ENCODE measurements around the gene CD79A.
A peak's percentile ranks its signal among the peaks of the same experiment; 100 is the strongest.

The CD79A gene

DNA sequence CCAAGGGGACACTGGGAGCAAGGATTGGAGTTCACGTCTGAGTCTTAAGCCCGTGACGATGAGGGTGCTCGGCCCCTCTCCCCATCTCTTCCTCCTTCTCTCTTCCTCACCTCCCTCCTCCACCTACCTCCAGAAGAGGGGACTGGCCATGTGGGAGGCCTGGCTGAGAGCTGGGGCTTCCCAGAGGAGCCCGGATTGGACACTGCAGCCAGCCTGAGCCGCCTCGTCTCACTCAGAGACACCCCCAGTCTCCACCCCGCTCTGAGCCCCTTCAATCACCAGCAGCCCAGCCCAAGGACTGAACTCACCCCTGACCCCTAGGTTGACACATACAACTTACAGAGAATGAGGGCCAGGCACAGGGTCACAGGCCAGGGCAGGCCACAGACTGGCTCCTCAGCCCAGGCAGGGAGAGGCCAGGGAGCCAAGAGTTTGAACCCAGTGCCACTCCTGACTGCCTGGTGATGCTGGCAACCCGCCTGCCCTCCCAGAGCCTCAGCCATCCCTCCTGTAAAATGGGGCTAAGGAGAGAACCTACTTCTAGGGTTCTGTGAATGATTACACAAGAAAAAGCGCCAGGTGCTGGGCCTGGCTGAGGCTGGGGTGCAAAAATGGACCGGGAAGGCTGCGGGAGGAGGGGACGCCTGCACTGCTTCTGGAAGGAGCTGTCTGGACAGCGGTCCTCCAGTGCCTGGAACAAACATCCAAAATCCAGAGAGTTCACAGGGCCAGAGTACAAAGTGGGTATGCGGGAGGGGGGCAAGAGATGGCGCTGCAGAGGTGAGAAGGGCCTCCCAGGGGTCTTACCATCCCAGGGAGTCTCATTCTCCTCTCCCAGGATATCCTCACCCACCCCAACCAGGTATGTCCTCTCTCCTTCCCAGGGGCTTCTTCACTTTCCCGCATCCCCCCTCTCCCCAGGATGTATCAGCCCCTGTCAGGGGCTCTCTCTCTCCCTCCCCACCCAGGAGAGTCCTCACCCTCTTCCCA lies 1.1 kb downstream of the CD79A start:
- H3K9ac ChIP-seq = peak overlapping the region; percentile 60 to 100 (median 89)
- peak overlapping the region; percentile 63 to 99 (median 93) for H3K27ac ChIP-seq
- peak overlapping the region; percentile 23 to 79 (median 74); a peak in 19 of 20 replicates for H3K4me3 ChIP-seq
- no peak for TF ChIP-seq Cebpa-rat (IDR thresholded peaks at IDR 0.05)
- peak overlapping the region; percentile 91 to 100 (median 98) for H3K4me2 ChIP-seq
- H3K36me3 ChIP-seq = peaks cover 0 to 36% (median 18%) of the 10 kb centered on the region in 11 experiments; a peak in 14 of 22 replicates
- H4K20me1 ChIP-seq = peaks cover 0 to 6% (median 0%) of the 10 kb centered on the region in 11 experiments; a peak in 5 of 22 replicates
- H3K27me3 ChIP-seq = no peaks in the 10 kb centered on the region
- H3K4me1 ChIP-seq = peaks cover 83 to 94% (median 89%) of the 10 kb centered on the region in 10 experiments
- no peaks in the 10 kb centered on the region for H3K9me3 ChIP-seq (replicated peaks in 1 of 11)

DNA sequence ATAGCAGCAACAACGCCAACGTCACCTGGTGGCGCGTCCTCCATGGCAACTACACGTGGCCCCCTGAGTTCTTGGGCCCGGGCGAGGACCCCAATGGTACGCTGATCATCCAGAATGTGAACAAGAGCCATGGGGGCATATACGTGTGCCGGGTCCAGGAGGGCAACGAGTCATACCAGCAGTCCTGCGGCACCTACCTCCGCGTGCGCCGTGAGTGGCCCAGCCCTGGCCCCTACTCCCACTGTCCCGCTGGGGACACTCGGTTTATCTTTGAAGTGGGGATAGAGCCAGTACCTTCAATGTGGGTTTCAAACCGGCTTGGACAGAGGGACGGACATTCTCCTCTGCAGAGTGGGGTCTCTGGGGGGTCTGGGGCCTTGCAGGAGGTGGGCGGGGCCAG lies 2.0 kb downstream of the CD79A start:
- peaks cover 0 to 6% (median 0%) of the 10 kb centered on the region in 11 experiments; a peak in 3 of 22 replicates for H4K20me1 ChIP-seq
- peak overlapping the region in 9 of 11 experiments; percentile 20 to 99 (median 93); a peak in 17 of 22 replicates for H3K27ac ChIP-seq
- H3K27me3 ChIP-seq = no peaks in the 10 kb centered on the region
- no peaks in the 10 kb centered on the region for H3K9me3 ChIP-seq (replicated peaks in 1 of 11)
- peak overlapping the region in 10 of 11 experiments; percentile 11 to 100 (median 90); a peak in 17 of 22 replicates for H3K9ac ChIP-seq
- H3K36me3 ChIP-seq = peaks cover 0 to 36% (median 18%) of the 10 kb centered on the region in 11 experiments; a peak in 14 of 22 replicates
- H3K4me1 ChIP-seq = peaks cover 74 to 85% (median 80%) of the 10 kb centered on the region in 10 experiments
- TF ChIP-seq Cebpa-rat (IDR thresholded peaks at IDR 0.05) = no peak
- H3K4me3 ChIP-seq = peak overlapping the region in 7 of 10 experiments; percentile 67 to 79 (median 74); a peak in 15 of 20 replicates
- H3K4me2 ChIP-seq = peak overlapping the region; percentile 37 to 100 (median 98); a peak in 21 of 22 replicates

DNA sequence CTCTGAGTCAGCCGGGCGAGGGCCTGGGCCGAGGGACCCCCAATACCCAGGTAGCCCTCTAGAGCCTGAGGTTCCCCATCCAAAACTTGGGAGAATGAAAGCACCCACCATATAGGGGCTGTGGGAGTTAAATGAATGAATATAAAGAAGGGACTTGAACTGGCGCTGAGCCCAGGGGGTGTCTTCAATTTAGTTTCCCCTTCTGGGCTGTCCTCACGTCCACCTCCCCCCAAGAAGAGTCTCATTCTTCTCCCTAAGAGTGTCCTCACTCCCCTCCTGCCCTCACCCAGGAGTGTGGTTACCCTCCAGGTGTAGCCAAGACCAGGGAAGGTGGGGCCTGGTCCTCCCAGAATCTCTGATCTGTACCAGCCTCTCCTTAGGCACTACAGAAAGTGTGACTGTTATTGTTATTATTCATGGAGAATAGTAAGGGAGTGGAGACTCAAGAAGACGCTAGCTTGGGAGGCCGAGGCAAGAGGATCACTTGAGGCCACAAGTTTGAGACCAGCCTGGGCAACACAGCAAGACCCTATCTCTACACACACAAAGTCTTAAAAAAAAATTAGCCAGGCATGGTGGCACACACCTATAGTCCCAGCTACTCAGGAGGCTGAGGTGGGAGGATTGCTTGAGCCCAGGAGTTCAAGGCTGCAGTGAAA lies 2.7 kb downstream of the CD79A start:
- peaks cover 5 to 12% (median 6%) of the 10 kb centered on the region in 11 experiments; a peak in 21 of 22 replicates for H4K20me1 ChIP-seq
- peak overlapping the region in 10 of 11 experiments; percentile 95 to 100 (median 98); a peak in 20 of 22 replicates for H3K4me2 ChIP-seq
- H3K9me3 ChIP-seq (replicated peaks in 1 of 11) = no peaks in the 10 kb centered on the region
- peaks cover 0 to 36% (median 18%) of the 10 kb centered on the region in 11 experiments; a peak in 14 of 22 replicates for H3K36me3 ChIP-seq
- H3K4me1 ChIP-seq = peaks cover 71 to 81% (median 78%) of the 10 kb centered on the region in 10 experiments
- TF ChIP-seq Cebpa-rat (IDR thresholded peaks at IDR 0.05) = no peak
- peak overlapping the region in 10 of 11 experiments; percentile 11 to 100 (median 90); a peak in 18 of 22 replicates for H3K9ac ChIP-seq
- no peaks in the 10 kb centered on the region for H3K27me3 ChIP-seq
- H3K4me3 ChIP-seq = peak overlapping the region in 7 of 10 experiments; percentile 67 to 79 (median 74); a peak in 13 of 20 replicates
- peak overlapping the region in 10 of 11 experiments; percentile 18 to 99 (median 92); a peak in 18 of 22 replicates for H3K27ac ChIP-seq

DNA sequence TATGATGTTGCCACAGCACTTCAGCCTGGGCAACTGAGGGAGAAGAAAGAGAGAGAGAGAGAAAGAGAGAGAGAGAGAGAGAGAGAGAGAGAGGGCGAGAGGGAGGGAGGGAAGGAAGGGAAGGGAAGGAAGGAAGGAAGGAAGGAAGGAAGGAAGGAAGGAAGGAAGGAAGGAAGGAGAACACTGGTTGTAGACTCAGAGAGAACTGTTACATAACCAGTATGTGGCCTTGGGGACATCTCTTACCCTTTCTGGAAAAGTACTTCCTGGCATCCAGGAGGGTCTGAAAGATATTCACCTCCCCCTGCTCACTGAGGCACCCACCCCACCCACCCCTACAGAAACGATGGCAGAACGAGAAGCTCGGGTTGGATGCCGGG lies 3.2 kb downstream of the CD79A start:
- Histone ChIP-seq H3K4me3 (peak overlapping the region in 6 of 10 experiments; percentile 73 to 79 (median 74); a peak in 8 of 20 replicates), H3K9me3 (replicated peaks in 1 of 11) (no peaks in the 10 kb centered on the region), H3K4me1 (peaks cover 71 to 81% (median 78%) of the 10 kb centered on the region in 10 experiments), H4K20me1 (peaks cover 10 to 17% (median 11%) of the 10 kb centered on the region in 11 experiments; a peak in 21 of 22 replicates), H3K4me2 (peak overlapping the region in 9 of 11 experiments; percentile 95 to 100 (median 98); a peak in 17 of 22 replicates), H3K27me3 (no peaks in the 10 kb centered on the region), H3K36me3 (peaks cover 0 to 40% (median 23%) of the 10 kb centered on the region in 11 experiments; a peak in 17 of 22 replicates), H3K9ac (peak overlapping the region in 6 of 11 experiments; percentile 87 to 100 (median 92); a peak in 8 of 22 replicates), H3K27ac (peak overlapping the region in 7 of 11 experiments; percentile 88 to 99 (median 94); a peak in 12 of 22 replicates)
- TF ChIP-seq Cebpa-rat (IDR thresholded peaks at IDR 0.05) = no peak

DNA sequence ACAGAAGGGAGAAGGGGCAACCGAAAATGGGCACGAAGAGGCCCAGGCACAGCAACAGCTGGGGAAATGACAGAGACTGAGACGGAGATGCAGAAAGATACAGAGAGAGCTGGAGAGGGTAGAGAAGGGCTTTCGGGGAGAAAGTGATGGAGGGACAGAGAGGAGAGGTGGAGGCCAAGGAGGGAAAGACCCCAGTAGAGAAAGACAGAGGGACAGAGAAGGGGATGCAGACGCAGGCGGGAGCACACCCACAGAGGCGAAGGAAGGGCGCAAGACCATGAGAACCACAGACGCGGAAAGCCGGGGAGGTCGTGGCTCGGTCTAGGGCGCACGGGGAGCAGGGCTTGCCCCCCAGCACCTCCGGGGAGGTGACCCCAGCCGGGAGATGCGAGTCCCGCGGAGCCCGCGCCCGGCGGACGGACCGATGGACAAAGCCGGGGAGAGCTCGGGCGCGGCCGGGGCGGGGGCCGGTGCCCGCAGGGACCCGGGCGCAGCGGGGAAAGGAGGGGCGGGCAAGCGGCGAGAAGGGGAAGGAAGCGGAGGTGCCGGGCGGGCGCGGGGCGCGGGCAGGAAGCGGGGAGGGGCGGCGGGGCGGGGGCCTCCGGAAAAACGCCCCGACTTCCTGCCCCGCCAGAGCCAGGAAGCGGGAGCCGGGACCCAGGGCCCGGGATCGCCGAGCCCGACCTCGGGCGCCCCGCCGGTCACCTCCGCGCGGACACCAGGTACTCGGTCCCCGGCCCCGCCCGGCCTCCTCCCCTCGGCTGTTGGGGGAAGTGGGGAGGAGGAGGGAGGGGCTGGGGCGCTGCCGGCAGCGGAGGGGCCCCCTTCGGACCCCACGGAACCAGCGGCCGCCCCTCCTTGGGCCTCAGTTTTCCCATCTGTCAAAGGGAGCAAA lies 5.7 kb downstream of the CD79A start, which contains the start of gene ARHGEF1:
ARHGEF1 (plus strand) TSS at position 617 of the 895 bp plus-strand sequence. CDS start 4,899 bp downstream, outside the sequence.
- no peak for TF ChIP-seq Cebpa-rat (IDR thresholded peaks at IDR 0.05)
- Histone ChIP-seq H3K4me1 (peaks cover 73 to 84% (median 82%) of the 10 kb centered on the region in 10 experiments), H3K27me3 (no peaks in the 10 kb centered on the region), H3K4me2 (peak within 1 kb of the TSS; percentile 82 to 99 (median 96)), H3K4me3 (peak within 1 kb of the TSS; percentile 73 to 96 (median 88)), H3K9ac (peak within 1 kb of the TSS; percentile 86 to 97 (median 95)), H3K9me3 (replicated peaks in 1 of 11) (no peaks in the 10 kb centered on the region), H3K27ac (peak within 1 kb of the TSS; percentile 76 to 98 (median 96)), H3K36me3 (peaks cover 2 to 50% (median 23%) of the 10 kb centered on the region in 11 experiments; a peak in 19 of 22 replicates), H4K20me1 (peaks cover 35 to 42% (median 36%) of the 10 kb centered on the region in 11 experiments)

DNA sequence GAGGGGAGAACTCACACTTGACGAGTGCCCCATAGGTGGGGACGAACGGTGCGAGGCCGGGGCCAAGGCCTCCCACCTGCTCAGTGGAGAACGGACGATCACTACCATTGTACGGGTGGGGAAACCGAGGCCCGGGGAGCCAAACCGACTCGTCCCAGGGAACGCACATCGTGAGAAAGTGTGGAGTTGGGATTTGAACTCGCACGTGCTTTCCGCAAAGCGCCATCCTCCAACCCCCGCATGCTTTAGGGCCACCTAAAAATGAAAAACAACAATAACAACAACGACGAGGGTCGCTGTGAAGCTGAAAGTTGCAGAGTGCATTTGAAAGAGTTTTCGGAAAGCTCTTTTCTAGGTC lies 6.4 kb downstream of the CD79A start:
- Histone ChIP-seq H3K4me1 (peaks cover 70 to 84% (median 82%) of the 10 kb centered on the region in 10 experiments), H3K4me3 (peak overlapping the region; percentile 73 to 96 (median 88)), H3K36me3 (peaks cover 8 to 47% (median 23%) of the 10 kb centered on the region in 11 experiments; a peak in 20 of 22 replicates), H3K4me2 (peak overlapping the region; percentile 82 to 99 (median 96)), H3K9me3 (replicated peaks in 1 of 11) (no peaks in the 10 kb centered on the region), H3K9ac (peak overlapping the region; percentile 86 to 97 (median 95)), H3K27ac (peak overlapping the region; percentile 76 to 98 (median 96)), H4K20me1 (peaks cover 42 to 48% (median 42%) of the 10 kb centered on the region in 11 experiments), H3K27me3 (no peaks in the 10 kb centered on the region)
- TF ChIP-seq Cebpa-rat (IDR thresholded peaks at IDR 0.05) = no peak
